ENCODE measurements around the gene MAGI2. TPM values are rescaled to one million over a fixed set of nuclear protein-coding genes. Genes with fewer than 3 reads are reported as not detected.

Gene MAGI2
- total and polyA plus RNA-seq, 2 experiments from 2014 or later = 10.4 to 26.4 TPM

GRCh38 chr7:78967046-78967445, 486.4 kb downstream of the MAGI2 start:
- TF ChIP-seq STAT1 (IDR thresholded peaks at IDR 0.05; ENCODE audit: unreplicated experiment) (no peak), EZH2phosphoT487 (IDR thresholded peaks at IDR 0.05; ENCODE audit: unreplicated experiment) (no peak), ZNF114 (CRISPR knock-in tag; IDR thresholded peaks at IDR 0.05) (no peak), REST (IDR thresholded peaks at IDR 0.05; ENCODE audit: unreplicated experiment) (no peak), JUNB (IDR thresholded peaks at IDR 0.05; ENCODE audit: unreplicated experiment) (no peak), NANOG (IDR thresholded peaks at IDR 0.05; ENCODE audit: borderline replicate concordance) (no peak), ETS1 (IDR thresholded peaks at IDR 0.05) (no peak), ZNF462 (CRISPR knock-in tag; IDR thresholded peaks at IDR 0.05) (no peak), EZH2 (IDR thresholded peaks at IDR 0.05; ENCODE audit: low read depth, unreplicated experiment) (no peak), CTCF (conservative IDR thresholded peaks at IDR 0.05; ENCODE audit: low read depth in 2 of 2) (no peak), CREB1 (CRISPR knock-in tag; IDR thresholded peaks at IDR 0.05; ENCODE audit: low read depth) (no peak), ZNF331 (CRISPR knock-in tag; IDR thresholded peaks at IDR 0.05; ENCODE audit: low read depth) (no peak), POLR2AphosphoS5 (IDR thresholded peaks at IDR 0.05; ENCODE audit: low read depth) (no peak)
- no peak for DNase-seq (ENCODE audit: low spot score)
- Histone ChIP-seq H3K4me3 (no peak overlapping the region), H3K27ac (ENCODE audit: low read depth) (no peak overlapping the region), H3K9me2 (ENCODE audit: insufficient read depth) (no peaks in the 10 kb centered on the region), H3K4me1 (ENCODE audit: insufficient read depth) (peaks cover 6% of the 10 kb centered on the region; the same call in 1 of the 2 replicates), H2AFZ (no peak overlapping the region), H3K4me2 (no peak overlapping the region), H4K20me1 (replicated peaks; ENCODE audit: insufficient read depth) (no peaks in the 10 kb centered on the region), H3F3A (replicated peaks; ENCODE audit: low read depth) (no peaks in the 10 kb centered on the region), H3K36me3 (ENCODE audit: insufficient read depth) (no peaks in the 10 kb centered on the region), H3K27me3 (ENCODE audit: insufficient read depth) (no peaks in the 10 kb centered on the region), H3K79me2 (replicated peaks; ENCODE audit: insufficient read depth) (no peaks in the 10 kb centered on the region)
- Mint-ChIP-seq H3K9me3 (no peaks in the 10 kb centered on the region), H3K27me3 (ENCODE audit: insufficient read depth, low read depth, poor library complexity) (peaks cover 2% of the 10 kb centered on the region), H3K4me1 (peaks cover 27% of the 10 kb centered on the region), H3K36me3 (ENCODE audit: low read depth) (no peaks in the 10 kb centered on the region), H3K4me3 (no peak overlapping the region), H3K27ac (no peak overlapping the region)
- ATAC-seq = no peak
